Thoracic aorta (tissue), 2 donors: Measurements from ENCODE around the gene TTC39A. TPM values are rescaled to one million over a fixed set of nuclear protein-coding genes. Genes with fewer than 3 reads are reported as not detected.
A peak's percentile ranks its signal among the peaks of the same experiment; 100 is the strongest.

Experiments
- ATAC-seq: fragments of 150-250 bp; one replicate; pipeline ENCODE4 v1.8.0; 2017; ENCODE audit warnings: low read depth; ENCODE audit not compliant: insufficient number of reproducible peaks, low FRiP score
- DNase-seq: peaks from one replicate; pipeline ENCODE4 v3.0.0-alpha.2; 2020; ENCODE audit warnings: low spot score
- H3K27ac ChIP-seq, 2 donors: fragments of 200-600 bp; sonication (generic); 1 replicate in 1 of 2; 2 replicates in 1 of 2; pipeline ENCODE4 v1.5.1; 2016; ENCODE audit warnings: mild to moderate bottlenecking in 2 of 2, moderate library complexity in 2 of 2
- H3K27me3 ChIP-seq: fragments of 200-600 bp; sonication (generic); replicated peaks from 2 replicates; pipeline ENCODE4 v1.6.0; 2016; ENCODE audit warnings: mild to moderate bottlenecking; ENCODE audit not compliant: insufficient read depth
- H3K36me3 ChIP-seq: fragments of 200-600 bp; sonication (generic); one replicate; pipeline ENCODE4 v1.5.1; 2016
- H3K4me1 ChIP-seq, 2 donors: fragments of 200-600 bp; sonication (generic); 1 replicate in 1 of 2; 2 replicates in 1 of 2; pipeline versions ENCODE4 v1.5.1 to v1.6.0; 2016; ENCODE audit warnings: low read depth in 2 of 2, mild to moderate bottlenecking in 1 of 2; ENCODE audit not compliant: control insufficient read depth in 1 of 2
- H3K4me3 ChIP-seq: fragments of 200-600 bp; sonication (generic); 2 replicates; pipeline ENCODE4 v1.5.1; 2016; ENCODE audit warnings: mild to moderate bottlenecking
- H3K9me3 ChIP-seq: fragments of 200-600 bp; sonication (generic); 2 replicates; pipeline ENCODE4 v1.5.1; 2016
- total RNA-seq, 2 donors: library from RNA; depleted of rRNA; stranded (reverse); fragments of >200 nt; gene quantifications; one replicate each; pipeline versions ENCODE4 v1.1.0 to v1.2.3, GENCODE V29; 2016
- TF ChIP-seq, protein P1 (sequence below): fragments of 200-600 bp; sonication (generic); IDR thresholded peaks from one replicate; pipeline ENCODE4 v1.5.1; 2019; ENCODE audit warnings: antibody characterized with exemption

Gene TTC39A
- total RNA-seq, 2 donors from 2014 or later = 1.2 to 4.0 TPM

DNA sequence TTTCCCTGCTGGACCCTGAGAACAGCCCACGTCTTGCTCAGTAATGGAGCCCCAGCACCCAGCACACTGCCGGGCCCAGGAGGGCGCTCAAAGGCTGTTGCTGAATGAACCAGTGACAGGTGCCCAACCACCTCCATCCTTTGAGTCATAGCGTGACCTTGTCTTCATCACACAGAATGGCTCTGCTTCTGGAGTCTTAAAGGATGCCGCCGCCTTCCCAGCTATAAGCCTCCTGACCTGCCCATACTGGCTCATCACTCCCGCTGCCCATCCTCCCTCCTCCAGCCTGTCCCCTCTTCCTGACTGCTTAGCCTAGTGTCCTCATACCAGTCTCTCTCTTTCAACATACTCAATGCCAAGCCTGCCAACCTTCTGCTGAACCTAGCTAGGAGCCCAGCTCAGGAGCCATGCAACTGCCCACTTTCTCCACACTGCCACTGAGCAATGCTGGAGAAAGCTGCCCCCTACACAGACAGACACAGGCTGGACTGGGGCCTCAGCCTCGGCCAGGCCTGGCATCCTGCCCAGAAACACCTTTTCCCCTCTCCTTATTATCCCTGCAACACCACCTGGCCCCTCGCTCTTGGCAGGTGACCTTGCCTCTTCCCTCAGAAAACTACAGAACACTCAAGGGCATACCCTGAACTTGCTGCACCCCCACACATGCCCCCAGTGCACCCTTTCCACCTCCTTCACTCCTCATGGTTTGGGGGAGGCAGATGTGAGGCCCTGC, 14.1 kb downstream of the TTC39A start:
- no peak for ATAC-seq
- no peak overlapping the region for H3K27ac ChIP-seq
- no peaks in the 10 kb centered on the region for H3K9me3 ChIP-seq
- H3K27me3 ChIP-seq = no peaks in the 10 kb centered on the region
- H3K36me3 ChIP-seq = no peaks in the 10 kb centered on the region
- TF ChIP-seq, protein P1, sequence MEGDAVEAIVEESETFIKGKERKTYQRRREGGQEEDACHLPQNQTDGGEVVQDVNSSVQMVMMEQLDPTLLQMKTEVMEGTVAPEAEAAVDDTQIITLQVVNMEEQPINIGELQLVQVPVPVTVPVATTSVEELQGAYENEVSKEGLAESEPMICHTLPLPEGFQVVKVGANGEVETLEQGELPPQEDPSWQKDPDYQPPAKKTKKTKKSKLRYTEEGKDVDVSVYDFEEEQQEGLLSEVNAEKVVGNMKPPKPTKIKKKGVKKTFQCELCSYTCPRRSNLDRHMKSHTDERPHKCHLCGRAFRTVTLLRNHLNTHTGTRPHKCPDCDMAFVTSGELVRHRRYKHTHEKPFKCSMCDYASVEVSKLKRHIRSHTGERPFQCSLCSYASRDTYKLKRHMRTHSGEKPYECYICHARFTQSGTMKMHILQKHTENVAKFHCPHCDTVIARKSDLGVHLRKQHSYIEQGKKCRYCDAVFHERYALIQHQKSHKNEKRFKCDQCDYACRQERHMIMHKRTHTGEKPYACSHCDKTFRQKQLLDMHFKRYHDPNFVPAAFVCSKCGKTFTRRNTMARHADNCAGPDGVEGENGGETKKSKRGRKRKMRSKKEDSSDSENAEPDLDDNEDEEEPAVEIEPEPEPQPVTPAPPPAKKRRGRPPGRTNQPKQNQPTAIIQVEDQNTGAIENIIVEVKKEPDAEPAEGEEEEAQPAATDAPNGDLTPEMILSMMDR = no peak
- peaks cover 6 to 14% of the 10 kb centered on the region in 2 donors for H3K4me1 ChIP-seq
- DNase-seq = no peak
- H3K4me3 ChIP-seq = no peak overlapping the region

DNA sequence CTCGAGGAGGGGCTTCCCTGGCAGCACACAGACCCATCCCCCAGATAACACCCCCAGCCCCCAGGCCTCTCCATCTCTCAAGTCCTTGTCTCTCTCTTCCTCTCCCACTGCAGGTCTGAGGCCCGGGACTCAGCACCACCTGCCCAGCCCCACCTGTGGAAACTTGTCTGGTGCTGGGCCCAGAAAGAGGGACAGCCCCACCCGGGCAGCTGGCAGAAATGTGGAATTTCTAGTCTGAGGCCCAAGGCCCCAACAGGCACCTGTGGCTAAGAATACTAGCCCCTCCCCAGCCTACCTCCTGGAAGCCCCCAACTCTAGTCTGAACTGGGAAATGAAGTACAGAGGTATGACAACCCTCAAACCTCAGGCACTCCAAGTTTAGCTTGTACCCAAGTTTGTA, 15.4 kb downstream of the TTC39A start:
- Histone ChIP-seq H3K9me3 (no peaks in the 10 kb centered on the region), H3K4me1 (peaks cover 6 to 14% of the 10 kb centered on the region in 2 donors), H3K27ac (no peak overlapping the region), H3K27me3 (no peaks in the 10 kb centered on the region), H3K4me3 (no peak overlapping the region), H3K36me3 (no peaks in the 10 kb centered on the region)
- TF ChIP-seq, protein P1 = no peak
- ATAC-seq (no peak), DNase-seq (no peak)

DNA sequence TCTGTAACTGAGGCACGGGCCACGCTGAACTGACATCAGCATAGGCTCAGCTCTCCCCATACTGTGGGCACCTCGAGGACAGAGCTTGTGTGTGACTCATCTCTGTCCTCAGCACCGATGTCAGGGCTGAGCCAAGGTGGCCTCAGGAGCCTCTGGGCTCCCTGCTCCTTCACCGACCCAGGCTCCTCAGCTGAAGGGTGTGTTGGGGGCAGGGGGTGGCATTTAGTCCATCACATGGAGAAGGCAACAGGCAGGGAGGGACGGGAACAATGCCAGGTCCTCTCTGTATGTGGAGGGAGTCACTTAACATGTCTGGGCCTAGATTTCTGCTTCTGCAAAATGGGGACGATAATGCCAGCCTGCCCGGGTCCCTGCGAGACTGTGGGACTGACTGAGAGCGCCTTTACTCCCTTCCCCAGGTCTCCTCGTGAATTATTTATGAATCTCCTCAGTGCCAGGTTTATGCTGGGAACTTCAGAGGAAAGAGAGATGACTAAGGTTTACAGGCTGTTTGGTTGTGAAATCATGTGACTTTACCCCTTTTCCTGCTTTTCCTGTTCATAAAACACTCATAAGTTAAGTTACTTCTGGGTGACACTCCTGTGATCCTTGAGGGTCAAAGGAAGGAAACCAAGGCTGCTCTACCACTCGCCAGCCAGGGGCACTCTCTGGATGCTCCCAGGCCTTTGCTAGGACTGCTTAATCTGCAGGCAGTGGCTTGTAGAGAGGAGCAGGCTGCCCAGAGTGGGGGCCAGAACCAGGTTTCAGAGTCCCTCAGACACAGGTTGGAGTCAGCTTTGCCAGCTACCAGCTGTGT, 16.2 kb downstream of the TTC39A start:
- peaks cover 6 to 14% of the 10 kb centered on the region in 2 donors for H3K4me1 ChIP-seq
- peak overlapping the region; percentile 0 to 21 for H3K27ac ChIP-seq

DNA sequence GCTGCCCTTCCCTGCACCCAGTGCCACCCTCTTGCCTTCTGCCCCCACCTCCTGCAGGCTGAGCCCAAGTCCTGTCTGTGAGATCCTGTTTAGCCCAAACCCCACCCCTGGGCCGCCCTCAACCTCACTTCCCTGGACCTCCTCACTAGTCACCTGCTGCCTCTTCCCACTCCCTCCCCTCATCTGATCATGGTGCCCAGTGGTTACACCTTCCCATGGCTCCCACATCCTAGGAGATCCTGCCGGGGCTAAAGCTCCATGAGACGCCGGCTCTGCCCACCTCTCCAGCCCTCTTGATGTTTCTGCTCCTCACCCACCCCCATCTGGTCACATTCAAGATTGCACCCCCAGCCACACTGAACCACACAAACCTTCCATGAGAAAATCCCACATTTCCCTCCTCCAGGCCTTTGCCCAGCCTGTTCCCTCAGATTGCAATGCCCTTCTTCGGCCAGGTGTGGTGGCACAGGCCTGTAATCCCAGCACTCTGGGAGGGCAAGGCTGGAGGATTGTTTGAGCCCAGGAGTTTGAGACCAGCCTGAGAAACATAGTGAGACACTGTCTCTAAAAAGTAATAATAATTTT, 17.0 kb downstream of the TTC39A start:
- Histone ChIP-seq H3K27ac (peak overlapping the region in 1 of 2 donors; percentile 21), H3K4me1 (peaks cover 6 to 14% of the 10 kb centered on the region in 2 donors), H3K9me3 (no peaks in the 10 kb centered on the region), H3K36me3 (no peaks in the 10 kb centered on the region), H3K27me3 (no peaks in the 10 kb centered on the region), H3K4me3 (no peak overlapping the region)
- DNase-seq (no peak), ATAC-seq (no peak)
- TF ChIP-seq, protein P1 = no peak

More for the DNA sequence above, 16.2 kb downstream of the TTC39A start:
- peak; percentile 38 for ATAC-seq
- Histone ChIP-seq H3K9me3 (no peaks in the 10 kb centered on the region), H3K27me3 (no peaks in the 10 kb centered on the region), H3K36me3 (no peaks in the 10 kb centered on the region), H3K4me3 (no peak overlapping the region)
- TF ChIP-seq, protein P1 = no peak
- no peak for DNase-seq

DNA sequence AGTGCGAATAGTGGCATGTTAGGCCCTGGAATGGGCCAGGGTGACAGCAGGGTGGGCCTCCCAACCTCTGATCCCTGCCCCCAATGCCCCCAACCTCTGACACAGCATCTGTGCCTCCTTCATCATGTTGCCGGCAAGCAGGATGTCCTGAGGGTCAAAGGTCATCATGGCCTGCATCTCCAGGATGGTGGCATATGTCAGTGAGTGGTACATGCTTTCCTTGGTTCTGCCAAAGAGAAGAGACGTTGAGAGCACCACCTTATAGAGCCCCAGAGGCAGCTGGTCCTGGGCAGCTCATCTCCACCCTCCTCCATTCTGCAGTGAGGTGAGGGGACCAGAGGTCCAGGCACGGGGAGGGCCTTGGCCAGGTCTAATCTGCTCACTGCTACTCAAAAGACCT, 17.6 kb downstream of the TTC39A start:
- ATAC-seq (no peak), DNase-seq (no peak)
- H3K27ac ChIP-seq = no peak overlapping the region
- H3K9me3 ChIP-seq = no peaks in the 10 kb centered on the region
- no peaks in the 10 kb centered on the region for H3K36me3 ChIP-seq
- H3K4me1 ChIP-seq = peaks cover 6 to 14% of the 10 kb centered on the region in 2 donors
- no peaks in the 10 kb centered on the region for H3K27me3 ChIP-seq
- no peak overlapping the region for H3K4me3 ChIP-seq
- TF ChIP-seq, protein P1 = no peak
